Measurements from ENCODE around the gene PEA15.

The PEA15 gene

DNA sequence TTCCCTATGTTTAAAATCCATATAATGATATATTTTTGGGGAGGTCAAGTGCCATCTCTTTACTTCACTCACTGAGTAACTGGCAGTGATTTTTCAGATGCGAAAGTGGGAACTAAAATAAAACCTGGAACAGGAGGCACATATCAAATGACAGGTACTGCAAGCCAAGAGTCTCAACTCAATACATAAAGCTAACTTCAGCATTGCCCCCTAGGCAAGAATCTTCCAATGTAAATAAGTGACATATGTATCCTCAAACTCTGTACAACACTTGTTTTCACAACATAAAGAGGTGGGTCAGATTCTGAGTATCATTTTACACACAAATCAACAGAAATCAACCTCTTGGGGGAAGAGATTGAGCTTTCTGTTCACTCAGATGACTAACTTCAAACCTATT lies 39.0 kb downstream of the PEA15 start:
- no peak for DNase-seq

DNA sequence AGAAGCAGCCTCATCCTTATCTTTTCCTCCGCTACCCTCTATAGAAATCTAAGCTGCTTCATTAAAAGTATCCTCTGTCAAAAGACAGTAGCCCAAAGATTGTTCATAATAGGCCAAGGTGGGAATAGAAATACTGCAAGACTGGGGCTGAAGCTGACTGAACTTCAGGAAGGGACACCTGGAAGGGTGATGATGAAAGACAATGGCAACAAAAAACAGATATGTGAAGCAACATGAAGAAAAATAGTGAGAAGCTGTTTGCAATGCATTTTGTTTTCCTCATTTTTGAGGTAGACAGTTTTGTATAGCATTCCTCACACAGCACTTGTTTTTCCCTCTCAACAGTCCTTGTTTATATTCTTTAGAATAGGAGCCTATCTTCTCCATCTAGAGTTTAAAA lies 40.2 kb downstream of the PEA15 start:
- no peak for DNase-seq

DNA sequence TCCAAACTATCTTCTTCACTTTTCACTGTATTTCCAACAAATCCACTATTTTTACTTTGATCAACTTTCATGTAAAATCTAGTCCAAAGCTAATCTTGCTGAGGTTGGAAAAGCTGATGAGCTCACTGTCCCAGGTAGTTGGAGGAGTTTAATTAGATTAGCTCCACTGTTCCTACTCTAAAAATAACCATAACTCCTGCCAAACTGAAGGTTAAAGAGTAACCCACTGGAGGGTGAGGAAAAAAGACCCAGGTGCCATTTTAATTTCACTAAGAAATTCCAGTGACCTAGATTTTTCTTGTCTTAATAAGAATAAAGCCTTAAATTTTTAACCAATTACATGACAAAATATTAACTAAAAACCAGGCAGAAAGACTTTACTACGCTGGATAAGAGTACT lies 41.9 kb downstream of the PEA15 start:
- DNase-seq = no peak

DNA sequence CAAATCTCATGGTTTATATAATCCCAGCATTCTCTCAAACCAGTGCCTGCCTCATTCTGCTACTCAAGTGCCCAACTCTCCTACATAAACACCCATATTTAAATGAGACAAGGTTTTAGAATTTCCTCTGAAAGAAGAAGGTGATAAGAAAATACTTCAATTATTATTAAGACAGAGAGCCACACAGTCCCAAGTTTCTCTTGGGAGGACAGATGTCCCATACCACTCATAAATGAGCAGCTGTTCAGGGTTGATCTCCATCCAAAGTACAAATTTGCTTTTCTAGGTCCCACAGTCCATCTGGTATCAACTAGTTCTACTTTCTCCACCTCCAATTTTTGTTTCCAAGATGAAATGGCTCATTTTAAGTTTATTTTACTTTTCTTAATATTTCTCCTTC lies 45.8 kb downstream of the PEA15 start:
- DNase-seq = no peak

DNA sequence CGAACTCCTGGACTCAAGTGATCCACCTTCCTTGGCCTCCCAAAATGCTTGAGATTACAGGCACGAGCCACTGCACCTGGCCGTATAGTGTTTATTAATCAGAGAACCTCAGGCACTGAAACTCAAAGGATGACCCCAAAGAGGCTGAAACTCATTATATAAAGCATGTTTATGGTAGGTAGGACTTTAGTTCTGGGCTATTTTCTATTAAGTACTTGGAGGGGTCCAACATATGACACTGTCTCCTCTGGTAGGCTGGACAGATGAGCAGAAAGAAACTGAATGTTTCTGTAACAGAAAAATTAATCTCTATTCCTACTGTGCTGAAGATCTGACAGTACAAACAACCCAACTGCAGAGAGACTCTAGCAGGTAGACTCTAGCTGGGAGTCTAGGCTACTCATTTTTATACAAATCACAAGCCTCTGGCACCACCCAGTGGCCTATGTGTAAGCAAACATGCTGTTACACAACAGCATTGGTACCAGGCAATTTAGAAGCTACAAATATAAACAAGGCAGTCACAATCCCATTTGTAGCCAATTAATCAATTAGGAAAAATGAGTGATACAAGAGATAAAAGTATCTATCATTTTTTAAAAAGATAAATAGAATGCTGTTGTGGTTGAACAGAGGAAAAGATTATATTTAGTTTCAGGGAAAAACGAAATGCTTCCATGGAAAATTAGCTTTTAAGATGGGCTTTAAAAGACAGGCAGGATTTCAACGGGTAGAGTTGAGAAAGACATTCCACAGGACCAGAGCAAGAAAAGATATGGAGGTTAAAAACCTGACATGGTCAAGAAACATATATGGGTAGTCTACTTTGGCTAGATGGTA lies 46.7 kb downstream of the PEA15 start:
- peak; percentile 60 for DNase-seq

DNA sequence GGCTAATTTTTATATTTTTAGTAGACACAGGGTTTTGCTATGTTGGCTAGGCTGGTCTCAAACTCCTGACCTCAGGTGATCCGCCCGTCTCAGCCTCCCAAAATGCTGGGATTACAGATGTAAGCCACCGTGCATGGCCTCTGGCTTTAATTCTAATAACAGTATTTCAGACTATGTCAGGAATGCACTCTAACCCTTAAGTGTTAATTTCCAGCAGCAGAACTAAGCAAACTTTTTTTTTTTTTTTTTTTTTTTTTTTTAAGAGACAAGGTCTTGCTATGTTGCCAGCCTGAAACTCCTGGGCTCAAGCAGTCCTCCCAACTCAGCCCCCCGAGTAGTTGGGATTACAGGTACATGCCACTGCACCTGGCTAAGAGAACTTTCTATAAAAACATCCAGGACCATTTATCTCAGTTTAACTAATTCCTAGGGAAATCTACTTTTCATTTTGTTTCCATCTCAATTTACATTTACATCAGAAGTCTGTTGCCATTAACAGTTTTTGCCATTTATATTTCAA lies 50.7 kb downstream of the PEA15 start:
- no peak for DNase-seq

DNA sequence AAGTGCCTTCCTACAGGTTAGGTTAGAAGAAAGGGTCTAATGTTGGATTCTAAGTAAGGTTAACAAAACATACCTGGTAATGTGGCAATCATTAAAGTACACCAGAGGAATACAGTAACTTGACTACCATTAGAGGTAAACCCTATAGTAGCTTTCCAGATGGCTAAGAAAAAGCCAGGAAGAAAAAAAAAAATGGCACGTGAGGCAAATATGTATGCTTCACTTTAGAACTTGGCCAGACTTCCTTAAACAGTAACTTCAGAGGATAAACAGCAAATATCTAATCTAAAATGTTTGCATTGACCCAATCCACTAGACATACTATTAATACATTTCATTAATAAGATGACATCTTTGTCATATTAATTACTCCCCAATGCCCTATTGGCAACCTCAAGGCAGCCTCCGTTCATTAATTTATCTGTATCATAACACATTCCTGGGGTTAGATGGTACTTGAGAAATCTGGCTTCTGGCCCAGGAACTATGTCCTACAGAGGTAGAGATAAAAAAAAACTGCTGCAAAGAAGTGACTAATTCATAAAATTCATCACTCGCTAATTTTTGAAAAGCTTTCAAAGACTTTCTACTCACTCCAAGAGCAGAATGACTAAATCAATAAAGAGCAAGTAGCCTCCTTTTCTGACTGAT lies 51.3 kb downstream of the PEA15 start:
- peak; percentile 3 for DNase-seq

DNA sequence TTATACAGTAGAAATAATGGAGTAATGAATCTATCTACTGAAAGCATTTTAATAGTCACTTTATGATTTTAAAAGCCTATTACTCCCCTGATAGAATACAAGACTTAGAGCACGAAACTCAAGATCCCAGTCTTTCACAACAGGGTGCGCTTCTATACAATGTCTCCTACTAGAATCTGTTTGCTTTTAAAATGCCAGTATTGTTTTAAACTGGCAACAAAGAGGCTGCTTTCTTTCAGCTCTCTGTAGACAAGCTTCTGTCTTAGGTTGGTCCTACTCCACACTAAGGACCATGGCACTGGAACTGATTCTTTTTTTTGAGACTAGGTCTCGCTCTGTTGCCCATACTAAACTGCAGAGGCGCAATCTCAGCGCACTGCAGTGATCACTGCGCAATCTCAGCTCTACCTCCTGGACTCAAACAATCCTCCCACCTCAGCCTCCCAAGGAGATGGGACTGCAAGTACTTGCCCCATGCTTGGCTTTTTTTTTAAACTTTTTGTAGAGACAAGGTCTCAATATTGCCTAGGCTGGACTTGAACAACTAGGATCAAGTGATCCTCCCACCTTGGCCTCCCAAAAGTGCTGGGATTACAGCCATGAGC lies 52.3 kb downstream of the PEA15 start:
- DNase-seq = no peak

DNA sequence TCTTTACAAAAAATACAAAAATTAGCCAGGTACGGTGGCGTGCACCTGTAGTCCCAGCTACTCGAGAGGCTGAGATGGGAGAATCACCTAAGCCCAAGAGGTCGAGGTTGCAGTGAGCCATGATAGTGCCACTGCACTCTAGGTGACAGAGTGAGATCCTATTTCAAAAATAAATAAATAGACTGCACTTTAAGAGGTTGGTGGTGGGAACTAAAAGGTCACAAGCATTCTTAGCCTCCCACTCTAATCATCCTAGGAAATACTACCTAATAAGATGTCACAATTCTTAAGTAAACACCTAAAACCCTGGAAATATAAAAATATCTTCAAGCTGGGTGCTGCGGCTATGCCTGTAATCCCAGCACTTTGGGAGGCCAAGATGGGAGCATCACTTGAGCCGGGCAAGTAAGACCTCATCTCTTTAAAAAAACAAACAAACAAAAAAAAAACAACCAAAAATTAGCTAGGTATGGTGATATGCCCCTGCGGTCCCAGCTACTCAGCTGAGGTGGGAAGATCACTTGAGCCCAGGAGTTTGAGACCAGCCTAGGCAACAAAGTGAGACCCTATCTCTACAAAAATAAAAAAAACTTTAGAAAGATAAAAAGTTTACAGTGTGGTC lies 53.1 kb downstream of the PEA15 start:
- no peak for DNase-seq

DNA sequence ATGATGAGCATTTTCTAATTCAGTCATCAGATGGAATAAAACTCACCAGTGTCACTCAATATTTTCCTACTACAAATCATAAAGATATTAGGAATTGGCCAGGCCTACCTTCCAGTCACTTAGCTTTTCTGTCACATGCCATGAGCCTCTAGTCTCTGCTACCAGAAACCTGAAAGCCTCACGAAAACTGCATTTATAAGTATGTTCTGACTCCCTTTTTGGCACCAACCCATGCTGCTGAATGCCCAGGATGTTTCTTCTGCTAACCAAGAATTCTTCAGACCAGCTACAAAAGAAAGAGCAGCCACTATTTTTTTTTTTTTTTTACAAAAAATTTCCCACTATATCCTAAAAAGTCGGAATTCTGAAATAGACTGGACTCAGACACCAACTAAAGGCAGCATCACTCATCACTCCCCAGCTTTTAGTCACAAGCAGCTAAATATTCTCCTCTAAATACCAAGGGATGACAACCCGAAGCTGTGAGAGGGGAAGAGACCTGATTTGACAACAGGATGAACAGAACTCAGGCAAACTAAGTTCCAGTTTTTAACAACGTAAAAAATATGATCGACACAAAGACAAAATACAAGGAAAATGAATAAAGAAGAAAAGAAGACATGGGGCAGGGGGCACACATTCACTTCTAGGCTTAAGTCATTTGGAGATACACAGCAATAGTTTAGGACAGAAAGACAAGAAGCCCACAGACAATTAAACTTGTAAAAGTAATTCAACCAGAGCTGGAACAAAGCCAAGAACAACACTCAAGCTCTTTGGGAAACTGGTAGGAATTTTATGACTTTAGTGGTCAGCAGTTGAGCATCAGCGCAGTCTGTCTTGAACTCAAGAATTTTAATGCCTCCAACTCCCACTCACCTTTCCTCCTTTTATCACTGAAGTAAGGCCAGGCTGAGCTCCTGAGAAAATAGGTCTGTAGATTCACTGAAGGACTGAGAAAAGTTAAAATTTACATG lies 55.5 kb downstream of the PEA15 start:
- DNase-seq = peak; percentile 49

DNA sequence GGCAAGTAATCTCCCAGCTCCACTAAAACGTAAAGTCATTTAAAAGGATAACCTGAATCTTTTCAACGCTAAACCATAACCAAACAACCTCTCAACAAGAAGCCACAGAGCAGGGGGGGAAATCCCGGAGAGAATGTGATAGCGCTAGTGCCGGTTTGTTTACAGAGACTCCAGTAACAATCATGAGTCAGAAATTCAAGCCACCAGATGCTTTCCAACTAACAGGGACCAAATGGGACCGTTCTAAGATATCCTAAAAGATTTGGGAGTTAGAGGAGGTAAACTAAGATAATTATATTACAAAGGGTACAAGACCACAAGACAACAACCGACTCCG lies 56.3 kb downstream of the PEA15 start:
- DNase-seq = peak; percentile 52

DNA sequence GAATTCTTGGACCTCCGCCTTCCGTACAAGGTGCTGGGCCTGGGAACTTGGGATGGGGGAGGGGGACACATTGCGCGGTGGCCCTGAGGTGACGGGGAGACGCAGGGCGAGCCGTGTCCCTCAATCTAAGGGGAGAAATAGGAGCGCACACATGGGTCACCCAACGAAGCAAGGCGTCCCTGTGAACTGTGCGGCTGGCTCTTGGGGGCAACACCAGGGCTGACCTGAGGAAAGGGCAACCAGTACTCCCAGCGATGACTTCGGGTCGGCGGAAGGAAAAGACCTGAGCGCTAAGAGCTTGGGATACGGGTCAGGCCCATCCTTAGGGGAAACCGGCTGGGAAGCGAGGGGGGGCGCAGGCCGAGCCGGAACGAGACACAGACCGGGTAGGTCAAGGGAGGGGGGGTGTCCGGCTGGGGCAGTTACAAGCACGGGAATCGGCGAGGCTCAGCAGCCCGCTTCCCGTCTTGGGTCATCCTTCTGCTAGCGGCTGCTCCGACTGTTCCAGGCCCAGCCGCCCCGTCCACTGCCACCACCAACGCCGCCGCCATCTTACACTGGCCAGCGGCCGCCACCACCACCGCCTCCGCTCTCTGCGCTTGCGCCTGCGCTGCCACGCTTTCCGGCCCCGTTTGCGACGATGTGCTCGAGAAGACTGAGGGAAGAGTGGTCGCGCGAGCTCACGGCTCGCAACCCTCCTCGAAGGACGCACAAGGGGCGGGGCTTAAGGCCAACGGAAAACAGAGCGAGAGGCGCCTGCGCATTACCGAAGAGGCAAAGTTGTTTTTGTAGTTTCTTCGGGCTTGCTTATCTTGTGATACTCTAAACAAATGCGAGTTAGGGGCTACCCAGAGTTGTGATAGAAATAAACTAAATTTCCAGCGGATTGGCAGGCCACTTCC lies 57.0 kb downstream of the PEA15 start, which contains the start of gene DCAF8:
DCAF8 (minus strand) TSS at position 657 of the 902 bp plus-strand sequence. CDS start 18,541 bp downstream, outside the sequence.
- peak; percentile 96 for DNase-seq

DNA sequence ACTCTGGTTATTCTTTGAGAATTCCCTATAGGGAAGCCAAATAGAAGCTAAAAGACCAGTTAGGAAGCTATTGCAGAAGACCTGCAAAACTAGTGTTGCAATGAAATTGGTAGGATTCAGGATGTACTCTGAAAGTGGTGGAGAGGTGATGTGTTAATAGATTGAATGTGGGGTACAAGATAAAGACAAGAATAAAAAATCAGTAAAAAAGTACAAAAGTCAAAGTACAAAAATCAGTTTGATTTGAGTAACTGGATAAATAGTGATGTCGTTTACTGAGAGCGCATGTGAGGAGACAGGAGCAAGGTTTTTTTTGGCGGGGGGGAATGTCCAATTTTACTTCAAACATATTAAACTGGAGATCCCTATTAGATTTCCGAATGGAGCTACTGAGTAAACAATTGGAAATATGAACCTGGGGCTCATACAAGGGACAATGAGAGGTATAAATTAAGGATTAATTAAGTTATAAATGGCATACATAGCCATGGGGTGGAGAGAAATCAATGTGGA lies 59.7 kb downstream of the PEA15 start:
- no peak for DNase-seq
